K562 (cell line): Measurements from ENCODE around the gene RAD51AP2. TPM values are rescaled to one million over a fixed set of nuclear protein-coding genes. Genes with fewer than 3 reads are reported as not detected.
A peak's percentile ranks its signal among the peaks of the same experiment; 100 is the strongest.

ENCODE experiments used
- ATAC-seq: fragments of 200-7000 bp; cut with Tn5 transposase; 3 replicates; pipeline ENCODE4 v1.9.1; 2020; ENCODE audit warnings: moderate library complexity
- BruUV-seq: library from RNA; stranded (reverse); fragments of 400-500 nt; replicated peaks from 2 replicates; lab custom pipeline; 2021; lab: Mats Ljungman, UMichigan
- CTCF ChIA-PET: fragments of 300-600 bp; formaldehyde crosslinking; extraction: SDS; loops from one replicate; lab custom pipeline; 2021; ENCODE audit warnings: low intra/inter-chr PET ratio; lab: Yijun Ruan, JAX
- POLR2A ChIA-PET: fragments of 300-600, 350-650 bp; sonication (Branson Sonifier 250); formaldehyde crosslinking; extraction: SDS; loops from one replicate; lab custom pipeline; 2021; ENCODE audit warnings: antibody characterized with exemption, inconsistent platforms; lab: Yijun Ruan, JAX
- DNase-seq, 4 experiments: peaks; one replicate each; pipeline versions ENCODE4 v3.0.0 to v3.0.0-alpha.2; 2011 to 2018; ENCODE audit warnings: low spot score in 3 of 4, mixed read lengths in 3 of 4; ENCODE audit errors: extremely low read depth in 1 of 4
- FAIRE-seq: peaks from 2 replicates; lab custom pipeline; 2011; peaks lifted over from hg19 to GRCh38; lab: Jason Lieb, UNC
- H2AFZ ChIP-seq: 2 replicates; pipeline ENCODE4 v1.6.0; 2011; ENCODE audit warnings: low read depth, low read length, control low read depth, inconsistent platforms
- H3K27ac ChIP-seq: fragments of 200-600 bp; 3 replicates; pipeline ENCODE4 v1.8.0; 2011; ENCODE audit warnings: low read depth, mild to moderate bottlenecking, control low read depth, inconsistent platforms, low read length, moderate library complexity, mixed read lengths; ENCODE audit errors: extremely low read depth
- H3K27me3 ChIP-seq, 2 experiments: fragments of 300-600 bp in 1 of 2; 2 replicates in 1 of 2; 3 replicates in 1 of 2; pipeline versions ENCODE4 v1.6.0 to v1.8.0; 2011; ENCODE audit warnings: inconsistent platforms in 2 of 2, low read length in 2 of 2, mild to moderate bottlenecking in 1 of 2, mixed read lengths in 1 of 2, moderate library complexity in 1 of 2; ENCODE audit not compliant: control insufficient read depth in 2 of 2, insufficient read depth in 2 of 2
- H3K36me3 ChIP-seq: fragments of 300-600 bp; 3 replicates; pipeline ENCODE4 v1.8.0; 2011; ENCODE audit warnings: mild to moderate bottlenecking, low read length, inconsistent platforms; ENCODE audit not compliant: control insufficient read depth, insufficient read depth
- H3K4me1 ChIP-seq, 2 experiments: fragments of 200-600 bp in 1 of 2; replicated peaks in 1 of 2; 2 replicates in 1 of 2; 3 replicates in 1 of 2; pipeline versions ENCODE4 v1.5.1 to v1.8.0; 2011; ENCODE audit warnings: inconsistent platforms in 2 of 2, low read length in 2 of 2, mild to moderate bottlenecking in 1 of 2, mixed read lengths in 1 of 2, moderate library complexity in 1 of 2; ENCODE audit not compliant: control insufficient read depth in 2 of 2, insufficient read depth in 2 of 2
- H3K4me2 ChIP-seq: 2 replicates; pipeline ENCODE4 v1.6.1; 2011; ENCODE audit warnings: low read length, control low read depth, inconsistent platforms, mixed read lengths; ENCODE audit not compliant: insufficient read depth
- H3K4me3 ChIP-seq: fragments of 200-600 bp; sonication (generic), shearing (Covaris generic); 2 replicates; pipeline ENCODE4 v1.5.1; 2016; ENCODE audit warnings: control low read depth, inconsistent platforms
- H3K79me2 ChIP-seq: fragments of 200-600 bp; 3 replicates; pipeline ENCODE4 v1.8.0; 2011; ENCODE audit warnings: low read length, inconsistent platforms; ENCODE audit not compliant: control insufficient read depth, insufficient read depth
- H3K9ac ChIP-seq, 2 experiments: 2 replicates each; pipeline versions ENCODE4 v1.6.0 to v1.6.1; 2011; ENCODE audit warnings: low read depth in 2 of 2, low read length in 2 of 2, control low read depth in 1 of 2, inconsistent platforms in 1 of 2, mild to moderate bottlenecking in 1 of 2, mixed read lengths in 1 of 2; ENCODE audit not compliant: insufficient read depth in 1 of 2
- H3K9me1 ChIP-seq: one replicate; pipeline ENCODE4 v1.6.0; 2011; ENCODE audit warnings: inconsistent platforms, mild to moderate bottlenecking, low read length, moderate library complexity; ENCODE audit not compliant: control insufficient read depth, insufficient read depth
- H3K9me3 ChIP-seq: replicated peaks from 2 replicates; pipeline ENCODE4 v1.5.1; 2011; ENCODE audit warnings: low read depth, low read length, inconsistent platforms; ENCODE audit not compliant: control insufficient read depth, insufficient read depth
- H4K20me1 ChIP-seq: replicated peaks from 2 replicates; pipeline ENCODE4 v1.6.1; 2011; ENCODE audit warnings: low read length, inconsistent platforms, mixed read lengths; ENCODE audit not compliant: control insufficient read depth, insufficient read depth
- CBFA2T2 ChIP-seq: fragments of 450-650 bp; conservative IDR thresholded peaks from 2 replicates; pipeline ENCODE4 v1.6.1; 2017; ENCODE audit warnings: mild to moderate bottlenecking
- CEBPB ChIP-seq: fragments of 450-650 bp; IDR thresholded peaks from 2 replicates; pipeline ENCODE4 v1.6.1; 2016; ENCODE audit warnings: missing genetic modification characterization, missing compliant biosample characterization
- CXXC5 ChIP-seq: fragments of 250-450 bp; sonication (Bioruptor Pico); IDR thresholded peaks from 2 replicates; pipeline ENCODE4 v1.8.0; 2022; ENCODE audit warnings: inconsistent platforms, mild to moderate bottlenecking, moderate library complexity
- HDAC6 ChIP-seq: IDR thresholded peaks from 2 replicates; pipeline ENCODE4 v1.6.1; 2012; ENCODE audit warnings: low read depth, mild to moderate bottlenecking, control low read depth, inconsistent platforms, low read length, moderate library complexity
- MYBL2 ChIP-seq, 2 experiments: fragments of 450-650 bp in 1 of 2; sonication (generic) in 1 of 2; formaldehyde crosslinking in 1 of 2; IDR thresholded peaks; 2 replicates each; pipeline versions ENCODE4 v1.6.1 to v1.8.1; 2017 to 2022; ENCODE audit warnings: borderline replicate concordance in 1 of 2, inconsistent platforms in 1 of 2, low read depth in 1 of 2, mild to moderate bottlenecking in 1 of 2, missing genetic modification reagents in 1 of 2, moderate library complexity in 1 of 2
- PHB2 ChIP-seq: fragments of 450-650 bp; IDR thresholded peaks from 2 replicates; pipeline ENCODE4 v1.6.1; 2017; ENCODE audit warnings: low read depth
- RBFOX2 ChIP-seq: fragments of 200-400 bp; formaldehyde crosslinking; IDR thresholded peaks from 2 replicates; pipeline ENCODE4 v1.6.1; 2017; ENCODE audit warnings: low read depth, mild to moderate bottlenecking, low read length, moderate library complexity
- TFAP4 ChIP-seq: sonication (generic); formaldehyde crosslinking; IDR thresholded peaks from 2 replicates; pipeline ENCODE4 v1.8.0; 2022; ENCODE audit warnings: missing genetic modification reagents, mild to moderate bottlenecking, moderate library complexity, borderline replicate concordance
- ZNF143 ChIP-seq: sonication (generic); formaldehyde crosslinking; IDR thresholded peaks from 2 replicates; pipeline ENCODE4 v1.9.0; 2022; ENCODE audit warnings: mild to moderate bottlenecking, missing genetic modification reagents
- ZNF639 ChIP-seq, 2 experiments: fragments of 200-800 bp in 1 of 2; sonication (Bioruptor generic) in 1 of 2; sonication (generic) in 1 of 2; formaldehyde crosslinking in 1 of 2; IDR thresholded peaks in 1 of 2; conservative IDR thresholded peaks in 1 of 2; 2 replicates each; pipeline versions ENCODE4 v1.5.0 to v1.6.1; 2016 to 2020; ENCODE audit warnings: missing compliant biosample characterization in 1 of 2, missing genetic modification characterization in 1 of 2, missing genetic modification reagents in 1 of 2
- WGBS: fragments of 100-300 bp; shearing (Covaris generic); methylation state at CpG from one replicate; pipeline ENCODE4 v1.1.6; 2016; ENCODE audit warnings: low coverage, mixed read lengths; ENCODE audit not compliant: insufficient coverage; ENCODE audit errors: missing lambda C conversion rate; 5-methylcytosine and 5-hydroxymethylcytosine counted together
- in situ Hi-C: fragments of 300-500 bp; cut with MboI; formaldehyde crosslinking; loops from 4 replicates; pipeline ENCODE4 v1.15.0; 2018; ENCODE audit warnings: inconsistent platforms, mixed read lengths
- intact Hi-C: fragments of 100-400 bp; cut with micrococcal nuclease; formaldehyde crosslinking; loops from 2 replicates; pipeline ENCODE4 v1.14.2; 2022
- polyA plus RNA-seq, 8 experiments: library from polyadenylated mRNA; depleted of rRNA in 4 of 8; stranded (reverse) in 5 of 8; unstranded in 3 of 8; fragments of >200 nt; fragmentation: Nextera tagmentation in 2 of 8; fragmentation: Illumina TruSeq in 1 of 8; extraction: Ambion mirVana in 2 of 8; extraction: Trizol in 1 of 8; gene quantifications; 2 replicates each; pipeline versions ENCODE4 v1.2.1 to v1.2.3, GENCODE V29; 2011 to 2014; ENCODE audit warnings: inconsistent platforms in 1 of 8, missing spikeins in 1 of 8
- total RNA-seq, 7 experiments: library from RNA; depleted of rRNA in 6 of 7; stranded (reverse); fragments of >200 nt in 6 of 7; fragmentation: Illumina TruSeq in 2 of 7; extraction: Trizol in 2 of 7; gene quantifications; 2 replicates each; pipeline versions ENCODE4 v1.2.1 to v1.2.3, GENCODE V29; 2011 to 2021; ENCODE audit warnings: low replicate concordance in 1 of 7
- TF ChIP-seq, protein P1 (sequence below): sonication (generic); formaldehyde crosslinking; IDR thresholded peaks from 2 replicates; pipeline ENCODE4 v1.8.1; 2023; ENCODE audit warnings: mild to moderate bottlenecking, missing genetic modification reagents

The RAD51AP2 gene
- total and polyA plus RNA-seq, 9 of the 15 experiments (the other 6 are each of a cell fraction or from before 2014, with no cell fraction given): 0.01 to 0.04 (median 0.04) TPM; not detected in 6

DNA sequence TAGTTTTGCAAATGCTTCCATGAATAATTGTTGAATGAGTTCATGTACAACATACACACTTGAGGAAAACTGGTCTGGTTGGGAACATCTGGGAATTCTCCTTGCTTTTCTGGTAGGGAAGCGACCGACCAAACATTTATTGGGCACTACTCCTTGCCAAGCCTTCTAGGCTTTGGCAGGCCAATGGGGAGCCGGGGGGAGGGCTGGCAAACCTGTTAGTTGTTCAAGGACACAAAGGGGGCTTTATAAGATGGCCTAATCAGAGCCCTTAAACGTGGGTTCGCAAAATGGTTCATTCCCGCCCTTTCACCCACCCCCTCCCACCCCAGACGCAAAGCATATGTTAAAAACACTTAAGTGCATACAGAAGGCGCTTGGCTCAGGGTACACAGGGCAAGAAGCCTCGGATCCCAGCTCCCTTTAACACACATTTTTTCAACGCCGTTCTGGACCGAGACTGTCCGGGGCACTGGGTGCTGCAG is 21.4 kb upstream of the RAD51AP2 start (continued):
- TF ChIP-seq MYBL2 (IDR thresholded peaks at IDR 0.05; ENCODE audit: low read depth) (no peak), MYBL2 (CRISPR knock-in tag; IDR thresholded peaks at IDR 0.05; ENCODE audit: borderline replicate concordance) (no peak), PHB2 (no peak), ZNF143 (CRISPR knock-in tag) (no peak), CBFA2T2 (no peak), ZNF639 (CRISPR knock-in tag; conservative IDR thresholded peaks at IDR 0.05 in 1 of 2, IDR thresholded peaks at IDR 0.05 in 1 of 2) (no peak)

GRCh38 chr2:17538844-17539554 is 20.8 kb upstream of the RAD51AP2 start:
- intact Hi-C loops: no loop called here
- Histone ChIP-seq H3K9ac (peak overlapping the region in 1 of 2 experiments; percentile 43; a peak in 1 of 4 replicates), H3K36me3 (no peaks in the 10 kb centered on the region), H3K27ac (no peak overlapping the region), H3K9me1 (no peaks in the 10 kb centered on the region), H2AFZ (peak overlapping the region; percentile 38; the same call in 1 of the 2 replicates), H3K27me3 (peaks cover 34 to 41% of the 10 kb centered on the region in 2 experiments), H4K20me1 (no peaks in the 10 kb centered on the region), H3K79me2 (no peaks in the 10 kb centered on the region), H3K4me3 (peak overlapping the region; percentile 21; the same call in 1 of the 2 replicates), H3K4me2 (peak overlapping the region; percentile 44), H3K4me1 (peaks cover 0 to 17% of the 10 kb centered on the region in 2 experiments; a peak in 3 of 5 replicates), H3K9me3 (no peaks in the 10 kb centered on the region)
- ATAC-seq: peak; percentile 91
- ChIA-PET CTCF (no interaction called here), POLR2A (interaction anchor here (1.1 kb wide), 1 partner anchor 12 kb away, joined by 4 read pairs; no protein-coding TSS in a partner anchor)
- no TSS peak for BruUV-seq
- WGBS: 2% methylated on average over 44 of the region's 52 CpGs
- DNase-seq: peak; percentile 42 to 60 (median 48)
- no peak for FAIRE-seq
- in situ Hi-C loops: no loop called here
- TF ChIP-seq RBFOX2 (0 out of 2 replicates have a peak, but pooled peaks have one; percentile 30), CXXC5 (CRISPR knock-in tag) (peak; percentile 18; the same call in 1 of the 2 replicates), CEBPB (tag) (peak; percentile 30; the same call in 1 of the 2 replicates), HDAC6 (peak; percentile 46; the same call in 1 of the 2 replicates), TFAP4 (CRISPR knock-in tag) (no peak)
- TF ChIP-seq, protein P1, sequence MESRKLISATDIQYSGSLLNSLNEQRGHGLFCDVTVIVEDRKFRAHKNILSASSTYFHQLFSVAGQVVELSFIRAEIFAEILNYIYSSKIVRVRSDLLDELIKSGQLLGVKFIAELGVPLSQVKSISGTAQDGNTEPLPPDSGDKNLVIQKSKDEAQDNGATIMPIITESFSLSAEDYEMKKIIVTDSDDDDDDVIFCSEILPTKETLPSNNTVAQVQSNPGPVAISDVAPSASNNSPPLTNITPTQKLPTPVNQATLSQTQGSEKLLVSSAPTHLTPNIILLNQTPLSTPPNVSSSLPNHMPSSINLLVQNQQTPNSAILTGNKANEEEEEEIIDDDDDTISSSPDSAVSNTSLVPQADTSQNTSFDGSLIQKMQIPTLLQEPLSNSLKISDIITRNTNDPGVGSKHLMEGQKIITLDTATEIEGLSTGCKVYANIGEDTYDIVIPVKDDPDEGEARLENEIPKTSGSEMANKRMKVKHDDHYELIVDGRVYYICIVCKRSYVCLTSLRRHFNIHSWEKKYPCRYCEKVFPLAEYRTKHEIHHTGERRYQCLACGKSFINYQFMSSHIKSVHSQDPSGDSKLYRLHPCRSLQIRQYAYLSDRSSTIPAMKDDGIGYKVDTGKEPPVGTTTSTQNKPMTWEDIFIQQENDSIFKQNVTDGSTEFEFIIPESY (CRISPR knock-in tag): peak; percentile 76; the same call in 1 of the 2 replicates
